ENCODE results near the gene CENPO.

CENPO gene

GRCh38 chr2:24866946-24867345, 73.7 kb downstream of the CENPO start:
- DNase-seq = no peak

GRCh38 chr2:24870440-24870839, 77.2 kb downstream of the CENPO start:
- DNase-seq = no peak

GRCh38 chr2:24870891-24871705, 77.9 kb downstream of the CENPO start:
- no peak for DNase-seq

- DNase-seq = no peak
These were observed 78.7 kb downstream of the CENPO start for GRCh38 chr2:24871852-24872333.
